ENCODE measurements around the gene B4GALNT1. TPM values are rescaled to one million over a fixed set of nuclear protein-coding genes. Genes with fewer than 3 reads are reported as not detected.

The B4GALNT1 gene
- polyA plus RNA-seq, 2 donors, result 0.10 to 0.18 TPM

- H3K9me3 ChIP-seq (ENCODE audit: control insufficient read depth in 2 of 2, insufficient read depth in 1 of 2, low read depth in 1 of 2, low read length in 1 of 2), result peaks cover 0 to 2% of the 10 kb centered on the region in 2 donors
- 68 to 81% methylated on average over 3 of the region's 3 CpGs for WGBS, 2 donors
- no peak overlapping the region for H3K27ac ChIP-seq (ENCODE audit: low read depth in 2 of 2, low read length in 1 of 2)
- H3K27me3 ChIP-seq (ENCODE audit: control insufficient read depth in 1 of 2, insufficient read depth in 2 of 2, low read length in 2 of 2), result peaks cover 0 to 4% of the 10 kb centered on the region in 2 donors
- H3K36me3 ChIP-seq (ENCODE audit: control insufficient read depth in 2 of 2, insufficient read depth in 2 of 2, low read length in 1 of 2), result no peaks in the 10 kb centered on the region
- peaks cover 2 to 9% of the 10 kb centered on the region in 2 donors for H3K4me1 ChIP-seq (ENCODE audit: control insufficient read depth in 2 of 2, insufficient read depth in 2 of 2, low read length in 1 of 2)
- H3K4me3 ChIP-seq (ENCODE audit: low read depth in 1 of 2, low read length in 2 of 2), result no peak overlapping the region
These were observed 16.5 kb downstream of the B4GALNT1 start for GRCh38 chr12:57616383-57617101.

DNA sequence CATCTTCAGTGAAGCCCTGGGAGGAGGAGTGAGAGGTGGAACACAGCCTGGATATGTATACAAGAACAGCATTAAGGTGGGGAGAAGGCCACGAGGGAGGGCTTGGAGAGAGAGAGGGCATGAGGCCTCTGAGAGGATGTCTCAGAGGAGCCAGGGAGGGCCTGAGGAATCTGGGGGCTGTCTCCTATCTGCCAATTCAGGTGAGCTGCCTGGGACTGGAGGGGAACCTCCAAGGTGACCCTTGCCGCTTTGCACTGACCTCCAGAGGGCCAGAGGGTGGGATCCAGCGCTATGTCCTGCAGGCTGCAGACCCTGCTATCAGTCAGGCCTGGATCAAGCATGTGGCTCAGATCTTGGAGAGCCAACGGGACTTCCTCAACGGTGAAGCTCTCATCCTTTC is 17.4 kb downstream of the B4GALNT1 start:
- Histone ChIP-seq H3K27me3 (ENCODE audit: control insufficient read depth in 1 of 2, insufficient read depth in 2 of 2, low read length in 2 of 2) (peaks cover 0 to 4% of the 10 kb centered on the region in 2 donors), H3K4me1 (ENCODE audit: control insufficient read depth in 2 of 2, insufficient read depth in 2 of 2, low read length in 1 of 2) (peaks cover 6 to 8% of the 10 kb centered on the region in 2 donors)

DNA sequence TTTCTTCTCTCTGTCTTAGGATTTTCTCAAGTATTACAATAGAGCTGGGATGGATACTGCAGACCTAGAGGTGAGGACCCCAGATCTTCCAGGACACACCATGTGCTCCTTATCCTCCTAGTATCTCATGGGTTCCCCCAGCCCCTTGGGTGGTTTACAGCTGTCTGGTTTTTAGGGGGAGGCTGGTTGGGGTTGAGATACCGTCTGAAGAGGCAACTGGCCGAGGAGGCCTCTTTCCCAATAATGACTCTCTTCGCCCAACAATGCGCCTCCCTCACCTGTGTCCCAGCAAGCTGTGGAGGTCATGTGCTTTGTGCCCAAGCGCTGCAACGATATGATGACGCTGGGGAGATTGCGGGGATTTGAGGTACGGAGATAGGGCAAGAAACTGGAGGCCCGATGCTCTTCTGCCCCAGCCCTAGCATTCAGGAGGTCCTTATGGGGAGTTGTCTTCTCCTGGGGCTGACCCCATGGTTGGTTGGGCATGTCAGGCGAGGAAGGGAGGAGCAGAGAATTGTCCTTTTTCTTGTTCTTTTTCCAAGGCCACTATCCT is 18.0 kb downstream of the B4GALNT1 start:
- peaks cover 0 to 2% of the 10 kb centered on the region in 2 donors for H3K27me3 ChIP-seq (ENCODE audit: control insufficient read depth in 1 of 2, insufficient read depth in 2 of 2, low read length in 2 of 2)
- no peak overlapping the region for H3K4me3 ChIP-seq (ENCODE audit: low read depth in 1 of 2, low read length in 2 of 2)
- no peaks in the 10 kb centered on the region for H3K36me3 ChIP-seq (ENCODE audit: control insufficient read depth in 2 of 2, insufficient read depth in 2 of 2, low read length in 1 of 2)
- WGBS, 2 donors, result 82 to 83% methylated on average over 11 of the region's 11 CpGs
- no peak overlapping the region for H3K27ac ChIP-seq (ENCODE audit: low read depth in 2 of 2, low read length in 1 of 2)
- H3K4me1 ChIP-seq (ENCODE audit: control insufficient read depth in 2 of 2, insufficient read depth in 2 of 2, low read length in 1 of 2), result peaks cover 6 to 8% of the 10 kb centered on the region in 2 donors
- no peaks in the 10 kb centered on the region for H3K9me3 ChIP-seq (ENCODE audit: control insufficient read depth in 2 of 2, insufficient read depth in 1 of 2, low read depth in 1 of 2, low read length in 1 of 2)

More for the DNA sequence above, 17.4 kb downstream of the B4GALNT1 start:
- 84 to 91% methylated on average over 5 of the region's 5 CpGs for WGBS, 2 donors
- H3K27ac ChIP-seq (ENCODE audit: low read depth in 2 of 2, low read length in 1 of 2), result no peak overlapping the region
- H3K36me3 ChIP-seq (ENCODE audit: control insufficient read depth in 2 of 2, insufficient read depth in 2 of 2, low read length in 1 of 2), result no peaks in the 10 kb centered on the region
- no peaks in the 10 kb centered on the region for H3K9me3 ChIP-seq (ENCODE audit: control insufficient read depth in 2 of 2, insufficient read depth in 1 of 2, low read depth in 1 of 2, low read length in 1 of 2)
- no peak overlapping the region for H3K4me3 ChIP-seq (ENCODE audit: low read depth in 1 of 2, low read length in 2 of 2)

GRCh38 chr12:57614178-57614947 is 18.6 kb downstream of the B4GALNT1 start:
- Histone ChIP-seq H3K4me3 (ENCODE audit: low read depth in 1 of 2, low read length in 2 of 2) (no peak overlapping the region), H3K4me1 (ENCODE audit: control insufficient read depth in 2 of 2, insufficient read depth in 2 of 2, low read length in 1 of 2) (peaks cover 6% of the 10 kb centered on the region in 2 donors), H3K36me3 (ENCODE audit: control insufficient read depth in 2 of 2, insufficient read depth in 2 of 2, low read length in 1 of 2) (no peaks in the 10 kb centered on the region), H3K9me3 (ENCODE audit: control insufficient read depth in 2 of 2, insufficient read depth in 1 of 2, low read depth in 1 of 2, low read length in 1 of 2) (no peaks in the 10 kb centered on the region), H3K27ac (ENCODE audit: low read depth in 2 of 2, low read length in 1 of 2) (no peak overlapping the region), H3K27me3 (ENCODE audit: control insufficient read depth in 1 of 2, insufficient read depth in 2 of 2, low read length in 2 of 2) (no peaks in the 10 kb centered on the region)
- 52 to 55% methylated on average over 14 of the region's 14 CpGs for WGBS, 2 donors

- no peak overlapping the region for H3K4me3 ChIP-seq (ENCODE audit: low read depth in 1 of 2, low read length in 2 of 2)
- H3K9me3 ChIP-seq (ENCODE audit: control insufficient read depth in 2 of 2, insufficient read depth in 1 of 2, low read depth in 1 of 2, low read length in 1 of 2), result no peaks in the 10 kb centered on the region
- H3K27ac ChIP-seq (ENCODE audit: low read depth in 2 of 2, low read length in 1 of 2), result no peak overlapping the region
- 80 to 87% methylated on average over 10 of the region's 10 CpGs for WGBS, 2 donors
- no peaks in the 10 kb centered on the region for H3K36me3 ChIP-seq (ENCODE audit: control insufficient read depth in 2 of 2, insufficient read depth in 2 of 2, low read length in 1 of 2)
- H3K27me3 ChIP-seq (ENCODE audit: control insufficient read depth in 1 of 2, insufficient read depth in 2 of 2, low read length in 2 of 2), result no peaks in the 10 kb centered on the region
- peaks cover 4 to 6% of the 10 kb centered on the region in 2 donors for H3K4me1 ChIP-seq (ENCODE audit: control insufficient read depth in 2 of 2, insufficient read depth in 2 of 2, low read length in 1 of 2)
These were observed 19.4 kb downstream of the B4GALNT1 start for GRCh38 chr12:57613427-57614109.

- Histone ChIP-seq H3K9me3 (ENCODE audit: control insufficient read depth in 2 of 2, insufficient read depth in 1 of 2, low read depth in 1 of 2, low read length in 1 of 2) (no peaks in the 10 kb centered on the region), H3K4me1 (ENCODE audit: control insufficient read depth in 2 of 2, insufficient read depth in 2 of 2, low read length in 1 of 2) (peaks cover 4 to 6% of the 10 kb centered on the region in 2 donors), H3K27ac (ENCODE audit: low read depth in 2 of 2, low read length in 1 of 2) (no peak overlapping the region), H3K27me3 (ENCODE audit: control insufficient read depth in 1 of 2, insufficient read depth in 2 of 2, low read length in 2 of 2) (no peaks in the 10 kb centered on the region), H3K4me3 (ENCODE audit: low read depth in 1 of 2, low read length in 2 of 2) (no peak overlapping the region), H3K36me3 (ENCODE audit: control insufficient read depth in 2 of 2, insufficient read depth in 2 of 2, low read length in 1 of 2) (peaks cover 0 to 2% of the 10 kb centered on the region in 2 donors)
- WGBS, 2 donors, result 89 to 90% methylated on average over 10 of the region's 10 CpGs
These were observed 20.1 kb downstream of the B4GALNT1 start for GRCh38 chr12:57612711-57613426.

- Histone ChIP-seq H3K4me3 (ENCODE audit: low read depth in 1 of 2, low read length in 2 of 2) (peak overlapping the region in 1 of 2 donors; percentile 56), H3K27ac (ENCODE audit: low read depth in 2 of 2, low read length in 1 of 2) (peak overlapping the region in 1 of 2 donors; percentile 80), H3K36me3 (ENCODE audit: control insufficient read depth in 2 of 2, insufficient read depth in 2 of 2, low read length in 1 of 2) (peaks cover 0 to 2% of the 10 kb centered on the region in 2 donors), H3K4me1 (ENCODE audit: control insufficient read depth in 2 of 2, insufficient read depth in 2 of 2, low read length in 1 of 2) (peaks cover 4 to 6% of the 10 kb centered on the region in 2 donors), H3K9me3 (ENCODE audit: control insufficient read depth in 2 of 2, insufficient read depth in 1 of 2, low read depth in 1 of 2, low read length in 1 of 2) (no peaks in the 10 kb centered on the region), H3K27me3 (ENCODE audit: control insufficient read depth in 1 of 2, insufficient read depth in 2 of 2, low read length in 2 of 2) (no peaks in the 10 kb centered on the region)
- WGBS, 2 donors, result 15 to 17% methylated on average over 21 to 23 of the region's 23 CpGs
These were observed 20.9 kb downstream of the B4GALNT1 start for GRCh38 chr12:57611827-57612710.

- no peaks in the 10 kb centered on the region for H3K27me3 ChIP-seq (ENCODE audit: control insufficient read depth in 1 of 2, insufficient read depth in 2 of 2, low read length in 2 of 2)
- H3K27ac ChIP-seq (ENCODE audit: low read depth in 2 of 2, low read length in 1 of 2), result peak within 1 kb of the TSS; percentile 80 to 84
- WGBS, 2 donors, result 1 to 2% methylated on average over 20 to 53 of the region's 55 CpGs
- no peaks in the 10 kb centered on the region for H3K9me3 ChIP-seq (ENCODE audit: control insufficient read depth in 2 of 2, insufficient read depth in 1 of 2, low read depth in 1 of 2, low read length in 1 of 2)
- peak within 1 kb of the TSS; percentile 47 to 56 for H3K4me3 ChIP-seq (ENCODE audit: low read depth in 1 of 2, low read length in 2 of 2)
- H3K4me1 ChIP-seq (ENCODE audit: control insufficient read depth in 2 of 2, insufficient read depth in 2 of 2, low read length in 1 of 2), result peaks cover 4 to 8% of the 10 kb centered on the region in 2 donors
- H3K36me3 ChIP-seq (ENCODE audit: control insufficient read depth in 2 of 2, insufficient read depth in 2 of 2, low read length in 1 of 2), result peaks cover 0 to 2% of the 10 kb centered on the region in 2 donors
These were observed 21.7 kb downstream of the B4GALNT1 start, which contains the start of gene ARHGEF25 for GRCh38 chr12:57611108-57611826. TSS of gene ARHGEF25 (plus strand) at chr12:57611435. CDS start at chr12:57611895, 460 bp downstream.
